Lung microvascular endothelial cell (primary cell): ENCODE data around the gene COX7A2L. TPM values are rescaled to one million over a fixed set of nuclear protein-coding genes. Genes with fewer than 3 reads are reported as not detected.

Experiments used
- DNase-seq, 2 donors: peaks; one replicate each; pipeline versions ENCODE4 v3.0.0 to v3.0.0-alpha.2; 2010; ENCODE audit warnings: low read depth in 2 of 2
- total RNA-seq: library from RNA; depleted of rRNA; stranded (reverse); fragments of >200 nt; gene quantifications from 2 replicates; pipeline ENCODE4 v1.2.1, GENCODE V29; 2014

Gene COX7A2L
- total RNA-seq, 1 donor from 2014 or later: 128 TPM

- DNase-seq: no peak
These were observed 43.1 kb downstream of the COX7A2L start for GRCh38 chr2:42317945-42318344.

- DNase-seq: no peak
These were observed 43.5 kb downstream of the COX7A2L start for GRCh38 chr2:42317486-42317885.

GRCh38 chr2:42316910-42317309, 44.1 kb downstream of the COX7A2L start:
- no peak for DNase-seq

GRCh38 chr2:42315844-42316470, 45.1 kb downstream of the COX7A2L start:
- DNase-seq: no peak

- DNase-seq: peak in 1 of 2 donors; percentile 65
These were observed 46.0 kb downstream of the COX7A2L start for GRCh38 chr2:42314892-42315468.

GRCh38 chr2:42312106-42312505, 48.9 kb downstream of the COX7A2L start:
- DNase-seq: no peak

- DNase-seq: no peak
These were observed 51.0 kb downstream of the COX7A2L start for GRCh38 chr2:42310007-42310515.

- no peak for DNase-seq
These were observed 51.7 kb downstream of the COX7A2L start for GRCh38 chr2:42309366-42309765.

- no peak for DNase-seq
These were observed 53.8 kb downstream of the COX7A2L start for GRCh38 chr2:42307180-42307579.

- DNase-seq: no peak
These were observed 56.8 kb downstream of the COX7A2L start for GRCh38 chr2:42304059-42304713.

- DNase-seq: no peak
These were observed 57.8 kb downstream of the COX7A2L start for GRCh38 chr2:42303252-42303651.

GRCh38 chr2:42300527-42300926, 60.5 kb downstream of the COX7A2L start:
- DNase-seq: no peak

Other genes with a start within 250 kb of the COX7A2L start
- gene EML4, start 191.9 kb downstream of the COX7A2L start, total RNA-seq: 12.5 and 14.6 TPM in 2 replicates
- gene KCNG3, start 132.8 kb upstream of the COX7A2L start, total RNA-seq: not detected in 2 replicates
- gene MTA3, start 207.4 kb upstream of the COX7A2L start, total RNA-seq: 14.2 and 15.5 TPM in 2 replicates